GM18861 (cell line): ENCODE measurements around the gene SMARCC1.
"Not testable (repeated sequence)": the region's sequence is repeated elsewhere in the genome, so short reads cannot be mapped to it uniquely, and the experiment has no call there.

Source experiments
- ATAC-seq: cut with Tn5 transposase; IDR thresholded peaks from one replicate; pipeline ENCODE4 v1.9.1; 2021; ENCODE audit not compliant: unreplicated experiment

SMARCC1 gene

DNA sequence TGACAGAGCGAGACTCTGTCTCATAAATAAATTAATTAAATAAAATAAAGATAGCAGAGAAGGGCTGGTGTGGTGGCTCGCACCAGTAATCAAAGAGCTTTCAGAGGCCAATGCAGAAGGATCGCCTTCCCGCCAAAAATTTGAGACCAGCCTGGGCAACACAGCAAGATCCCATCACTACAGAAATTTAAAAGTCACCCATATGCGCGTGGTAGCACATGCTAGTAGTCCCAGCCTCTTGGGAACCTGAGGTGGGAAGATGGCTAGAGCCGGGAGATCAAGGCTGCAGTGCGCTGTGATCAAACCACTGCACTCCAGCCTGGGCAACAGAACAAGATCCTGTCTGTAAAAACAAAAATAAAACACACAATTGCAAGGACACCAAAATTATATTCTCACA is 9.6 kb downstream of the SMARCC1 start:
- ATAC-seq: no peak

- no peak for ATAC-seq
Observed at GRCh38 chr3:47766186-47766585, 15.5 kb downstream of the SMARCC1 start.

DNA sequence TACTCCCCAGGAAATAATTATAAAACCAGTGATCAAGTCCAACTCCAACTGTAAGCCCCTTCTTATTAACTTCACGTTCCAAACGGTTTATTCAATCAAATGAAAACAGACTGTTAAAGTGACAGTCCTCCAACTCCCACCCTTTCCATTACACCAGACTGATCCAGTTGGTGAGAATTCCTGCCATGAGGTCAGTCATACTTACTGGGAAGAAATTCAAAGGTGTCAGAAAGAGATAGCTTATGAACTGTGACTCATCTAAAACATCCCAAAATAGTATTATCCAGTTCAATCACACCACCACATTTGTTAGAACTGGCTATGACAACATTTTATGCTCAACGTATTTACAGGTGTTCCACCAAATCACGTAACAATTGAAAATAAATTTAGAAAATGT is 19.5 kb downstream of the SMARCC1 start:
- ATAC-seq: no peak

- no peak for ATAC-seq
Observed at GRCh38 chr3:47761046-47761445, 20.6 kb downstream of the SMARCC1 start.

GRCh38 chr3:47760207-47760606 is 21.5 kb downstream of the SMARCC1 start:
- not testable (repeated sequence) for ATAC-seq

DNA sequence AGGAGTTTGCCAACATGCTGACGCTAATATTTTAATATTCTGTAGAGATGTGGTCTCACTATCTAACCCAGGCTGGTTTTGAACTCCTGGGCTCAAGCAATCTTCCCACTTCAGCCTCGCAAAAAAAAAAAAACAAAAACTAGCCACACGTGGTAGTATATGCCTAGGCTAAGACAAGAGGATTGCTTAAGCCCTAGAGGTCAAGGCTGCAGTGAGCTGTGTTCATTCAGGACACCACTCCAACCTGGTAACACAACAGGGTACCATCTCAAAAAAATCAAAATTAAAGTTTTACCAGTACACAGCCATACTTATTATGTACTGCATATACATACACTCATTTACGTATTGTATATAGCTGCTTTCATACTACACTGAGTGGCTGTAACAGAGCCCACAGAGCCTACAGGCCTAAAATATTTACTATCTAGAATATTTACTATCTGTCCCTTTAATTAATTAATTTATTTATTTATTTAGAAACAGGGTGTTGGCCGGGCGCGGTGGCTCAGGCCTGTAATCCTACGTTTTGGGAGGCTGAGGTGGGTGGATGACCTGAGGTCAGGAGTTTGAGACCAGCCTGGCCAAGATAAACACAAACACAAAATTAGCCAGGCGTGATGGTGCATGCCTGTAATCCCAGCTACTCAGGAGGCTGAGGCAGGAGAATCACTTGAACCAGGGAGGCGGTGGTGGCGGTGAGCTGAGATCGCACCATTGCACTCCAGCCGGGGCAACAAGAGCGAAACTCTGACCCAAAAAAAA is 23.2 kb downstream of the SMARCC1 start:
- ATAC-seq: no peak

- no peak for ATAC-seq
Observed at GRCh38 chr3:47752716-47753115, 29.0 kb downstream of the SMARCC1 start.

- ATAC-seq: not testable (repeated sequence)
Observed at GRCh38 chr3:47750811-47751354, 30.8 kb downstream of the SMARCC1 start.

- no peak for ATAC-seq
Observed at GRCh38 chr3:47747558-47747957, 34.1 kb downstream of the SMARCC1 start.

DNA sequence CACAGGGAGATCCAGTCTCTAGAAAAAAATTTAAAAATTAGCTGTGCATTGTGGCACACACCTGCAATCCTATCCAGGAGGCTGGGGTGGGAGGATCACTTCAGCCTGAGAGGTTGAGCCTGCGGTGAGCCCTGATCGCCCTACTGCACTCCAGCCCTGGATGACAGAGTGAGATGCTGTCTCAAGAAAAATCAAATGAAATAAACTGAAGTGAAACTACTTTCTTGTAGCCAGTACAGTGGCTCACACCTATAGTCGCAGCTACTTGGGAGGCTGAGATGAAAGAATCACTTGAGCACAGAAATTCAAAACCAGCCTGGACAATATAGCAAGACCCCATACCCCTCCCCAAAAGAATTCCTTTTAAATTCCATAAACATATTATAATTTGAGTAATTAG is 35.4 kb downstream of the SMARCC1 start:
- no peak for ATAC-seq

GRCh38 chr3:47743855-47744254 is 37.8 kb downstream of the SMARCC1 start:
- no peak for ATAC-seq

GRCh38 chr3:47743352-47743751 is 38.3 kb downstream of the SMARCC1 start:
- ATAC-seq: not testable (repeated sequence)

DNA sequence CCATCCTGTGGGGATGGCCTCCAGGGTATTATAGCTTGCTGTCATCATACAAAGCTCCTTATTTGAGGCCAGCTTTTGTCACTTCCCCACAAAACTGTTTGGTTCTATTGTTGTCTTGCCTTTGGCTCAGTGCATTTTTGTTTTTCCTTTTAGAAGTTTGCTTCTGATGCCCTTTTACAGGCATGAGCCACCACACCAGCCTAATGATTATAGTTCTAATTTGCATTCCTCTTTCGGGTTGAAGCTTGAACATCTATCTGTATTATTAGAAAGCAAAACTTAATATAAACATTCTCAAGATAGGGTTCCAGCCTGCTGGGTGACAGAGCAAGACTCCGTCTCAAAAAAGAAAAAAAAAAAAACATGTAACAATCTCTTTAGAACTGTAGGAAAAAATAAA is 39.8 kb downstream of the SMARCC1 start:
- ATAC-seq: peak; percentile 58

DNA sequence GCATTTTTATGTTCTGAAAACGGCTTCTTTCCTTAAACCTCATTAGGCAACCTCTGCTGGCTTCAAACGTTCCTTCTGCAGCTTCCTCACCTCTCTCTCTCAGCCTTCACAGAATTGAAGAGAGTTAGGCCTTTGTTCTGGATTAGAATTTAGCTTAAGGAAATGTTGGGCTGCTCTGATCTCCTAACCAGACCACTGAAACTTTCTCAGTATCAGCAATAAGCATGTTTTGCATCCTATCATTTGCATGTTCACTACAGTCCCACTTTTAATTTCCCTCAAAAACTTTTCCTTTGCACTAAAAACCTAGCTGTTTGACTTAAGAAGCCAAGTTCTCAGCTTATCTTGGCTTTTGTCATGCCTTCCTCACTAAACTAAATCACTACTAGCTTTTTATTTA is 49.5 kb downstream of the SMARCC1 start:
- ATAC-seq: no peak

DNA sequence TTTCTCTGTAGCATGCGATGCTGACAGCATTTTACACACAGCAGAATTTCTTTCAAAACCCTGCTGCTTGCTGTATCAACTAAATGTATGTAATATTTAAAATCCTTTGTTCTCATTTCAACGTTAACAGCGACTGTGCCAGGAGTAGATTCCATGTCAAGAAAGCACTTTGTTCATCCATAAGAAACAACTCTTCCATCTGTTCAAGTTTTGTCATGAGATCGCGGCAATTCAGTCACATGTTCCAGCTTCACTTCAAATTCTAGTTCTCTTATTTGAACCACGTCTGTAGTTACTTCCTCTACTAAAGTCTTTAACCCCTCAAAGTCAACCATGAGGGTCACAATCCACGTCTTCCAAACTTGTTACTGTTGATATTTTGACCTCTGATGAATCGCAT is 50.6 kb downstream of the SMARCC1 start:
- no peak for ATAC-seq

DNA sequence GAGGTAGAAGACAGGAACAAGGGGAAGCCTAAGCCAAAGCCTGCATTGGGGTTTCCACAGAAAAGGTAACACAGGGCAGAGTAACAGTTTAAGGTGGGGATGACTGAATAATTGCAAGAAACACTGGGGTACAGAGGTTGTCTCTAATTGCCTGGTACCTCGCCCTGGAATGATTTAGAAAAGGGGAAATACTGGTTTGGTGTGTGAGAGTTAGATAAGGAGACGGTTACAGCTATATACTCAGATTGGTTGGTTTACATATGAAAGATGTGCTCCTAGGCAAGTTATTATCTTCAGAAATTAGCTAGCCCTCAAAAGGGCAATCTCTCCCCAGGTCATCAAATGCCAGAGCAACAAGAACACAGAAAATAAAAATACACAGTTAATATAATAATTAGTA is 58.8 kb downstream of the SMARCC1 start:
- ATAC-seq: no peak

- ATAC-seq: not testable (repeated sequence)
Observed at GRCh38 chr3:47717448-47717847, 64.2 kb downstream of the SMARCC1 start.

- no peak for ATAC-seq
Observed at GRCh38 chr3:47716656-47717055, 65.0 kb downstream of the SMARCC1 start.

GRCh38 chr3:47715928-47716327 is 65.8 kb downstream of the SMARCC1 start:
- ATAC-seq: no peak

- ATAC-seq: no peak
Observed at GRCh38 chr3:47714606-47715005, 67.1 kb downstream of the SMARCC1 start.

DNA sequence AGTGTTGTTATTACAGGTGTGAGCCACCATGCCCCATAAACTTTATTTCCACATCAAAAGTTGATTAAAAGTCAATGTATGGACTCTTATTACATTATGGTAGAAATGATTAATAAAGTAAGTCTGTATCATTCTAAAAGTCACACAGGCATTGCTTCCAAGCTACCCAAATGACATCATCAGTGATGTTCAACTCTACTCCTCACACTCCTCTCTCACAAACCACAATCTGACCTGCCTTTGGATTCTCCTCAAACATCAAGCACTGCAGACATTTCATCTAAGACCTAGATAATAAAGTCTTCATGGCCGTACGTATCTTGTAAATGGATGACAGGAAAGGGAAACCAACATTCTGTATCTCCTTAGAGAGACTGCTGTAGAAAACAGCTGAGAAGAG is 68.0 kb downstream of the SMARCC1 start:
- ATAC-seq: no peak

DNA sequence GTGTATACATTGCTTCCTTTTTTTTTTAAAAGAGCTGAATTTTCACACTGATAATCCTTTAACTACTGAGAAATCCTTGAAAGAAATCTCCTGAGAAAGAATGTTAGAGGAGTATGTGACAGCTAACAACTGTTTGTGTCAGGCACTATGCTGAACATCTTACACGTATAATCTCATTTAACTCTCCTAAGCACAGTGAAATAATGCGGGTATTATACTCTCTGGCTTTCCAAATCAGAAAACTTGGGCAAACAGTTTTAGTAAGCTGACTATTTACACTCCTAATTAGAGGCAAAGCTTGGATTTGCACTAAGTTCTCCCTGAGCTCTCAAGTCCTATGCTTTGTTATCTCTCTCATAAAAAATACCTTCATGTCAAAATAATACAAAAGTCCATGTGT is 69.3 kb downstream of the SMARCC1 start:
- no peak for ATAC-seq

DNA sequence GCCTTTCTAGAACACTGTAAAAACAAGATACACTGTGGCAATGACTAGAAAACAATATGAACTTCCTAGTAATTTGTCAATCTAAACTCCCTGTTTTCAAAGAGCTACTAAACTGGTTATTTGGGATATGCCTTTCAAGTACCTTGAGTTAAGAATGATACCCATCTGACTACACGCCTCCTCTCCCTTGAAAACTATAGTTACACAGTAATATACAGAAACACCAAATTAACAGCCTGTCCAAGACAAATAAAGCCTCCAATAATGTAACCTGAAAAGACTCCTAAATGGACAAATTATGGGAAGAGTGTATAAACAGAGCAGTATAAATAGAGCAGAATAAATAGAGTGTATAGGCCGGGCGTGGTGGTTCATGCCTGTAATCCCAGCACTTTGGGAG is 70.1 kb downstream of the SMARCC1 start:
- ATAC-seq: no peak
